ENCODE data around the gene PSAPL1. TPM values are rescaled to one million over a fixed set of nuclear protein-coding genes. Genes with fewer than 3 reads are reported as not detected.
A peak's percentile ranks its signal among the peaks of the same experiment; 100 is the strongest.

PSAPL1 gene
- total and polyA plus RNA-seq, 2 of the 8 experiments (the other 6 are each of a cell fraction or from before 2014, with no cell fraction given): 0.03 TPM; not detected in 1

- H3K4me3 ChIP-seq (ENCODE audit: extremely low read depth in 1 of 4, insufficient read depth in 2 of 4, low read depth in 3 of 4, low read length in 4 of 4): no peak overlapping the region
- H4K8ac ChIP-seq (ENCODE audit: extremely low read depth, insufficient read depth, low read length): no peak overlapping the region; the same call in 1 of the 2 replicates
- H3K79me2 ChIP-seq (ENCODE audit: control insufficient read depth in 1 of 2, insufficient read depth in 2 of 2, low read length in 2 of 2): no peaks in the 10 kb centered on the region
- H3K4ac ChIP-seq (replicated peaks; ENCODE audit: insufficient read length, low read depth, low read length): no peak overlapping the region
- CTCF ChIA-PET (ENCODE audit: partially characterized antibody): interaction anchor here (1.3 kb wide), 1 partner anchor 36 kb away, joined by 6 read pairs; no protein-coding TSS in a partner anchor
- no peak overlapping the region for H2AFZ ChIP-seq (ENCODE audit: low read length)
- H2BK5ac ChIP-seq (ENCODE audit: low read depth, low read length): no peak overlapping the region
- H2BK12ac ChIP-seq (ENCODE audit: low read depth, low read length): 0 out of 2 replicates have a peak overlapping the region, but pooled peaks have one; percentile 39
- H3K9me3 ChIP-seq (ENCODE audit: insufficient read depth in 2 of 2, low read depth in 1 of 2, low read length in 1 of 2): no peaks in the 10 kb centered on the region
- H2BK20ac ChIP-seq (ENCODE audit: low read length): no peak overlapping the region
- no peak overlapping the region for H4K91ac ChIP-seq (replicated peaks; ENCODE audit: insufficient read length, low read length)
- H3K56ac ChIP-seq (replicated peaks; ENCODE audit: insufficient read length, low read depth, low read length): no peak overlapping the region
- no peak overlapping the region for H3K14ac ChIP-seq (ENCODE audit: insufficient read length)
- peak in 1 of 2 experiments; percentile 37 for DNase-seq (ENCODE audit: low read depth in 1 of 2, low spot score in 2 of 2)
- H3K27me3 ChIP-seq (replicated peaks in 1 of 4; ENCODE audit: control insufficient read depth in 3 of 4, extremely low read depth in 1 of 4, insufficient read depth in 3 of 4, low read length in 3 of 4): no peaks in the 10 kb centered on the region; a peak in 1 of 7 replicates
- H3K4me1 ChIP-seq (replicated peaks in 1 of 4; ENCODE audit: control insufficient read depth in 3 of 4, insufficient read depth in 4 of 4, low read length in 3 of 4): peaks cover 0 to 29% (median 12%) of the 10 kb centered on the region in 4 experiments; a peak in 4 of 7 replicates
- FAIRE-seq: no peak
- H3K18ac ChIP-seq (ENCODE audit: extremely low read depth, low read length): no peak overlapping the region
- POLR2A ChIA-PET (ENCODE audit: partially characterized antibody): interaction anchor here (1.0 kb wide), 1 partner anchor 8 kb away, joined by 3 read pairs; the partner anchor contains the start of gene PSAPL1
- no peak overlapping the region; the same call in 1 of the 2 replicates for H2AK5ac ChIP-seq (ENCODE audit: low read depth, low read length)
- no peak overlapping the region for H3K9ac ChIP-seq (replicated peaks in 1 of 4; ENCODE audit: extremely low read depth in 1 of 4, low read depth in 3 of 4, low read length in 3 of 4)
- H3K23ac ChIP-seq (ENCODE audit: insufficient read length): no peak overlapping the region
- no peaks in the 10 kb centered on the region for H3K36me3 ChIP-seq (ENCODE audit: control insufficient read depth in 2 of 4, insufficient read depth in 4 of 4, low read length in 3 of 4)
- H2BK120ac ChIP-seq (replicated peaks; ENCODE audit: low read depth, low read length): no peak overlapping the region
- peaks cover 0 to 2% of the 10 kb centered on the region in 2 experiments for H4K20me1 ChIP-seq (replicated peaks in 1 of 2; ENCODE audit: control insufficient read depth in 1 of 2, insufficient read depth in 2 of 2, low read length in 2 of 2)
- no peak overlapping the region for H2BK15ac ChIP-seq (ENCODE audit: low read length)
- no peak overlapping the region for H3K27ac ChIP-seq (ENCODE audit: low read depth, low read length)
- H3K23me2 ChIP-seq (ENCODE audit: low read depth, low read length): no peaks in the 10 kb centered on the region
- TF ChIP-seq TAF7 (optimal IDR thresholded peaks at IDR 0.05; ENCODE audit: borderline replicate concordance, low read depth, low read length): no peak
- H4K5ac ChIP-seq (ENCODE audit: insufficient read length, low read depth, low read length): no peak overlapping the region
- no peak overlapping the region for H3K4me2 ChIP-seq (ENCODE audit: insufficient read depth in 1 of 2, low read depth in 2 of 2, low read length in 2 of 2)
- no peaks in the 10 kb centered on the region for H3K79me1 ChIP-seq (ENCODE audit: low read depth, low read length)
- WGBS, 2 experiments (ENCODE audit: extremely low coverage in 1 of 2, insufficient coverage in 1 of 2, insufficient read length in 1 of 2, insufficient replicate concordance in 2 of 2, low coverage in 1 of 2, low lambda C conversion rate in 2 of 2, missing lambda C conversion rate in 1 of 2): 72% methylated on average over 19 of the region's 20 CpGs; no CpG with 5 or more reads in 1 of the 2 experiments
These were observed 8.1 kb downstream of the PSAPL1 start for GRCh38 chr4:7426525-7427171.

All from H1 (cell line).